HG03280 (cell line): ENCODE data around the gene KCNIP3.
"Not testable (repeated sequence)": the region's sequence is repeated elsewhere in the genome, so short reads cannot be mapped to it uniquely, and the experiment has no call there.

Experiments
- ATAC-seq: cut with Tn5 transposase; IDR thresholded peaks from one replicate; pipeline ENCODE4 v1.9.1; 2021; ENCODE audit warnings: mild to moderate bottlenecking, moderate library complexity; ENCODE audit not compliant: unreplicated experiment

Gene KCNIP3

DNA sequence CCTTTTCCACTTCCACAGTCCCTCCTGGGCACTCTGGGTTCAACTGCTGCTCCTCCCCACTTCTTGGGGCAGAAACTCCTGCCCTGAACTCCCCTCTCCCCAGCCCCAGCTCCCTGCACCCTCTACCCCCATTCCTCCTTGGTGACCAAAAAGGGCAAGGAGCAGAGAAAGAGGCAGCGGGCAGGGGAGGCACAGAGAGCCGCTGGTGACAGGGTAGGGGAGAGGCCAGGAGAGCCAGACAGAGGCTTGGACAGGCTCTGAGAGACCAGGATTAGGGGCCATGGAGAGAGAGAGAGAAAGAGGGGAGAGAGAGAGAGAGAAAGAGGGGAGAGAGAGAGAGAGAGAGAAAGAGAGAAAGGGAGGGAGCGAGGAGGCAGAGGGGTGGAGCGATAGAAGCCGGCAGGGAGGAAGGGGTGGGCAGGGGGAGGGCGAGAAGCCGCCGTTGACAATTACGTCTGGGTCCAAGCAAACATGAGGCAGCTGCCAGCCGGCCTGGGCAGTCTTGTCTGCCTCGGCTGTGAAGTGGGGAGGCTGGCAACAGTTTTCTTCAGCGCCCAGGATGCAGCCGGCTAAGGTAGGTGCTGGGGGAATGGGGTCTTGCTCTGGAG is at the start of gene KCNIP3:
Gene KCNIP3, plus strand, starts transcription at position 468 of the 608 bp plus-strand sequence. Its CDS starts 92 bp downstream, at position 560.
- ATAC-seq, result no peak

- no peak for ATAC-seq
These were observed 38.9 kb upstream of the KCNIP3 start for GRCh38 chr2:95258271-95258670.

- no peak for ATAC-seq
These were observed 36.8 kb upstream of the KCNIP3 start for GRCh38 chr2:95260028-95261023.

DNA sequence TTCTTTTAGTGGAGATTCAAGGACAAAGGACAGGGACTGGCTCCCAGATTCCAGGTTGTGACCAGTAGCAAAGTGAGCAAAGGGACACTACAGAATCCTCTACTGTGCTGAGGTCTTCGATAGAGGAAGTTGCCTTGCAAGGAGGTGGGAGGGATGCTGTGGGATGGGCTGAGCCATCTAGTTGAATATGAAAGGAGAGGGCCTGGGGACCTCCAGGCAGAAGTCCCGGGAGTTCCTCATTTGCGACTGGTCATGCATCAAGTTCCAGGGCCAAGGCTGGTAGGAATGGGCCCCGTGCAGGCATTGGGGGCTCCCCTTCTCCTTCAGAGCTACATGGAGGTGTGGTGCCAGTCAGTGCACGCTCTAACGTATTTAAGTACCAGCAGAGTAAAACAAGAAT is 35.5 kb upstream of the KCNIP3 start:
- ATAC-seq, result no peak

DNA sequence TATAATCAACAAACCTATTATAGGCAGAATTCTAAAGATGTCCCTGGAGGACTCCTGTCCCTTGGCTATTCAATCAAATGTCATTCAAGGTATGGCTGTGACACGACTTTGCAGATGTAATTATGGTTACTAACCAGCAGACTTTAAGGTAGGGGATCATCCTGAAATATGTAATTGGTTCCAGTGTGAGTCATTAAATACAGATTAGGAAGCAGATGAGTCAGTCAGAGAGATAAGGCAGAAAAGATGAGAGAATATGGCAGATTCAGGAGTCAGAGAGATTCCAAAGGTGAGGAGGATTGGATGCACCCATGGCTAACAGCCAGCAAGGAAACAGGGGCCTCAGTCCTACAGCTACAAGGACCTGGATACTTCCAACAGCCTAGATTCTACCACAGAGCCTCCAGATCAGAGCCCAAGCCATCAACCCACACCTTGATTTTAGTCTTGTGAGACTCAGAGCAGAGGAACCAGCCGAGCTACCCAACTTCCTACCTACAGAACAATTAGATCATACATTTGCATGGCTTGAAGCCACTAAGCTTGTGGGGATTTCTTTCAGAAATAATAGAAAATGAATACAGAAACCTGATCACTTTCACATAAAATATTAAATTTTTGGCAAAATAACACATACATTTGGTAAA is 34.1 kb upstream of the KCNIP3 start:
- ATAC-seq, result no peak

- no peak for ATAC-seq
These were observed 32.5 kb upstream of the KCNIP3 start for GRCh38 chr2:95264624-95265023.

- ATAC-seq, result no peak
These were observed 32.0 kb upstream of the KCNIP3 start for GRCh38 chr2:95265182-95265581.

GRCh38 chr2:95266781-95267430 is 30.2 kb upstream of the KCNIP3 start:
- ATAC-seq, result no peak

GRCh38 chr2:95267458-95268210 is 29.5 kb upstream of the KCNIP3 start:
- ATAC-seq, result no peak

DNA sequence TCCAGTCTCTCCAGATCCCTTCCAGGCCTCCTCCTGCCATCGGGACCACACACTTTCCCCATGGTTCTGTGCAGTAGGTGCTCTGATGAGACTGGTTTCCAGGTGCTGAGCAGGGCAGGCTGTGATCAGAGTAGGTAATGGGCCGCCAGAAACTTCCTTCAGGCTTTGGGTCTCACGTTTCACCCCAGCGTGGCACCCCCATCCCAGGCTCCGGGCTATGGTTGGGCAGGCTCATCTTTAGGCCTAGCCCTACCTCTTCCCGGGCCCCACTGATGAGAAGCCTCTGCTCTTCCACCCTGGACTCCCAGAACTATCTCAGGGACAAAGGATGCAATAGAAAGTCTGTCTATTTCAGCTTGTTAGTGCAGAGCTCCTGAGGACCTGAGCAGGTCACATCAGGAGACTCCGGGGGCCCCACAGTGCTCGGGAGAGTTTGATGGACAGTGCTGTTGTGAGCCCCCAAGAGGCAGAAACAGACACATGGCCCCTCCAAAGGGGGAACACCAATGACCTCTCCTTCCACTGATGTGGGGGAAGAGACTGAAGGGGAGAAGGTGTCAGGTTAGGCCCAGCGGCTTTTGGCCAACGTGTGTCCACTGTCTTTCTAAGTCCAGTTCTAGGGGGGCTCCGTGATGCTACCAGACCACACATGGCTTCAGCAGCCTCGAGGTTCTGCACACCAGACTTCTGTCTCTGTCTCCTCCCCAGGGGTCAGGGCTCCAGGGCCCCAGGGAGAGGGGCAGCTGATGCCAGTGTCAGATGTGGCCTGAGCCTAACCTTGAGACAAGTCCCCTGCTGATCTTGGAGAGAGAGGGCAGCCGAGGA is 28.7 kb upstream of the KCNIP3 start:
- no peak for ATAC-seq

DNA sequence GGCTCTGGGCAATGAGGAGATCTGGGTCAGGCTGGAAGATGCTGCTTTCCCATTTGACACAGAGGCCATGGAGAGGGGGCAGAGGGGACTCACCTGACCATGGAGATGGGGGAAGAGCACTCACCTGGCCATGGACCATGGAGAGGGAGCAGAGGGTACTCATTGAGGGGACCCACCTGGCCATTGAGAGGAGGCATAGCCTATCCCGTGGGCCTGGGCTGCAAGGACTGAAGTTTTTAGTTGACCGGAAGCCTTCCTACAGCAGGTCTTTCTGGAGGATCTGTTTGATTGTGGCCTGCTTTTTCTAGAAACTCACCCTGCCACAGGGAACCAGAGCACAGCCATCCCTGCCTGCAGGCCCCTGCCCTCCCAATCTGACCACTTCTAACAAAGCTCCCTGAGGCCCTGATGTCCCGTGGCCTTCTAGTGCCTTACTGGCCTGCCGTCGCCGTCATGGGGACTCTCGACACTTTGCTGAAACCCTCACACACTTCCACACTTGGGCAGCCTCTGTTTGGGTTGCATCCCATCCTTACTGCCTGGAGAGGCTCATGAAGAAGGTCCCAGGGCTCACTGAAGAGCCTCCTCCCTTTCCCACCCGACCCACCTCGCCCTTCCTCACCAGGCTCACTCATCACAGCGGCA is 28.0 kb upstream of the KCNIP3 start:
- ATAC-seq, result no peak

DNA sequence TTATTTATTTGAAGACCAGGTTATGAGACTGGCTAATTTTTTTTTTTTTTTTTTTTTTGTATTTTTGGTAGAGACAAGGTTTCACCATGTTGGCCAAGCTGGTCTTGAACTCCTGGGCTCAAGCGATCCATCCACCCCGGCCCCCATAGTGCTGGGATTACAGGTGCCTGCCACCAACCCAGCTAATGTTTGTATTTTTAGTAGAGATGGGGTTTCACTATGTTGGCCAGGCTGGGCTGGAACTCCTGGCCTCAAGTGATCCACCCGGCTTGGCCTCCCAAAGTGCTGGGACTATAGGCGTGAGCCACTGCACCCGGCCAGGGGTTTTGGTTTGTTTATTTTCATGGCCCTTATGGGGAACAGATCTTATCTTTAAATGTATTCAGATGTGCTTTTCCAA is 27.4 kb upstream of the KCNIP3 start:
- not testable (repeated sequence) for ATAC-seq

DNA sequence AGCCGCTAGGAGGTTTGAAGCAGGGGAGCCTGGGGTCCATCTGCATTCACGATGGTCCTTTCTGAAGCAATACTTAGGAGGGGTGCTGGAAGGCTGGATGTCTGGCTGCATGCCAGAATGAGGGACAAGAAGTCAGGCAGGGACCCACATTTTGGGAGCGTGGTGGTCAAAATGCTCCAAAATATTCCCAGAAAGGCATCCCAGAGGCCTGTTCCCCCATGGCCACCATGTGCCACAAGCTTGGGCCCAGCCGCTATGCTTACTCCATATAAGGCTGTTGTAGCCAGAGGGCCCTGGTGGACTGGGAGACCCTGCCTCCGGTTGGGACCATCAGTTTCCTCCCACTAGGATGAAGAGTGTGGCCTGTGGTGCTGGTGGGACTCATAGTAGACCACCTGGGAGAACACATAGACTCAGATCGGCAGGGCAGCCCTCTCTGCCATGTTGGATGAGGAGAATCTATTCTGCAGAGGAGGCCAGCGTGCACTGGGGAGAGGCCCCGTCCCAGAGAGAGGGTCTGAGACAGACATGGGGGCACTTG is 26.5 kb upstream of the KCNIP3 start:
- no peak for ATAC-seq

GRCh38 chr2:95271381-95271971 is 25.7 kb upstream of the KCNIP3 start:
- no peak for ATAC-seq

DNA sequence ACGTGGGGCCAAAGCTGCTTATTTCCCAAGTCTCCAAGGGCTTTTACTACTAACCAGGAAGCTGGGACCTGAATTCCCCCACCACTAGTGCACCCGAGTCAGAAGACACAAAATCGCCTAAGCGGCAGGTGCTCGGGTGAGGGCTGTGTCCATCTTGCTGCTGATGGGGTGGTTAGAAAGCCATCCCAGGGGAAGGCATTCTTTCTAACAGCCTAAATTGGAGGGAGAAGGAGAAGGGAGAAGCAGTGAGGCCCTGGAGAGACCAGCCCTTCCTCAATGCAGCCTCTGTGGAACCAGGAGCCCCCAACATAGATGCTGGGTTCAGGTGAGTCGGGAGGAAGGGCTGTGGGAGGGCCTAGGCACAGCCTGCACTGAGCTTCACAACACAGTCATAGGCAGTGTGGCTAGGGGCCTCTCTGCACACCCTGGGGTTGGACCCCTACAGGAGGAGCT is 24.8 kb upstream of the KCNIP3 start:
- ATAC-seq, result no peak

- no peak for ATAC-seq
These were observed 24.4 kb upstream of the KCNIP3 start for GRCh38 chr2:95272781-95273180.

DNA sequence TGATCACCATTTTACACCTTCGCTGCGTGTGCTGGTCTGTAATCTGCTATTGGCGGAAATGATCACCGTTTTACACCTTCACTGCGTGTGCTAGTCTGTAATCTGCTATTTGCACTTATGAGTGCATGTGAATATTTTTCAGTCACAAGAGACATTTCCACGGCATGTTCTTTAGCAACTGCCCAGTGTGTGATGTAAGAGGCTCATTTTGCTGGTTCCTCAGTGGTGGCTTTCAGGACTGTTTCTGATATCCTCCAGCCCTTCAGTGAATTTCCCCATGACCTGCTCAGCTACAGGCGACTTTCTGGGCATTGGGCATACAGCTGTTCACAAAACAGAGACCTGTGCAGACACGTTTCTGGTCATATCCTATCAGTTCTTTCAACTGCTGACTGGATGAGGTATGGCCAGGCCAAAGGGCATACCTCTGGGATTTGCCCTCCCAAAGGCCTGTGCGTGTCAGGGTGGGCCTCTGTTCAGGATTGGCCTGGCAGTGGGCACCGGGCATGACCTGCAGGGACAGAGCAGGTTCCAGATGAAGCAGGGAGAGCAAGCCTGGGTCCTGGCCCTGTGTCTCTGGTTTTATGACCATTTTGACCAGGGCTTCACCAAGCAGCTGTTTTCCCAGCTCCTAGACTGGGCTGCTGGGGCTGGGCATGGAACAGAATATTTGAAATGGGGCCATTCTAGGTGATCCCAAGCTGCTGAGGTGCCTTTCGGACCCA is 23.4 kb upstream of the KCNIP3 start:
- no peak for ATAC-seq
